ENCODE data around the gene METTL25.

Gene METTL25

DNA sequence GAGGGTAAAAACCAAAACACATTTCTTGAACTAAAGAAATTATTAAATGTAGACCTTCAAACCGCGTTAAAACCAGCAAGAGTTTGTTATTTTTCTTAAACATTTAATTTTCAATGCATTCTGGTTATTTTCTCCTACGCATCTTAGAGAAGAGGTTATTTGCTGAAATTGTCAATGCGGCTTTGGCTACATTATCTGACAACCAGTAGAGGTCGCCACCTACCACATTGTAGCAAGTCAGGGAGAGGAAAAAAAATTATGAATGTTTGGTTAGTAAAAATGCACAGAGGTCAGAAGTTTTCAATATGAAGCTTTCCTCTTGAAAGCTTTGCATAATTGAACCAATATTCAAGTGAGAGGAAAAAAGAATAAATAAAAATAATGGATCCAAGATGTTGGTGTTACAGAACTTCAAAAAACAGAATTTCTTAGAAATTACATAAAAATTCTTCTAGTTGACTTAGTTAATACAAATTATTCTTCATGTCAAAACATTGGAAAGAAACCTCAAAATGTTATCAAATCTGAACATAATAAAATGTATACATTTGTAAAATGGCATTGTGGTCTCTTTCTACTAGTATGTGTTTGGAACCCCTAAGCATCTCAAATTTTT lies 168.9 kb downstream of the METTL25 start:
- TF ChIP-seq ZNF384 (IDR thresholded peaks at IDR 0.05) = peak; percentile 70
- TF ChIP-seq ARNT (IDR thresholded peaks at IDR 0.05) = no peak
- no peak for TF ChIP-seq BHLHE40 (IDR thresholded peaks at IDR 0.05; ENCODE audit: borderline replicate concordance)
- ChIA-PET CTCF (no interaction called here), POLR2A (no interaction called here)
- peak; percentile 40 for DNase-seq (ENCODE audit: extremely low spot score)

Measured in HEK293T (cell line).